Natural killer cell (primary cell): Measurements from ENCODE around the gene PTPRJ. TPM values are rescaled to one million over a fixed set of nuclear protein-coding genes. Genes with fewer than 3 reads are reported as not detected.
A peak's percentile ranks its signal among the peaks of the same experiment; 100 is the strongest.

Experiments
- ATAC-seq, 3 donors: fragments of 150-1000 bp in 2 of 3; fragments of 200-7000 bp in 1 of 3; cut with Tn5 transposase; 1 replicate in 1 of 3; 2 replicates in 2 of 3; pipeline ENCODE4 v1.10.0; 2021; ENCODE audit warnings: mild to moderate bottlenecking in 2 of 3, moderate library complexity in 2 of 3
- DNase-seq, 2 donors: peaks; one replicate each; pipeline versions ENCODE4 v3.0.0 to v3.0.0-alpha.2; 2013 to 2021; ENCODE audit warnings: mixed read lengths in 1 of 2
- H3K27ac ChIP-seq: one replicate; pipeline ENCODE4 v1.5.1; 2013; ENCODE audit warnings: mild to moderate bottlenecking, low read length
- H3K27me3 ChIP-seq: one replicate; pipeline ENCODE4 v1.6.1; 2013; ENCODE audit warnings: low read length; ENCODE audit not compliant: control insufficient read depth, insufficient read depth
- H3K36me3 ChIP-seq: one replicate; pipeline ENCODE4 v1.6.1; 2013; ENCODE audit warnings: low read length; ENCODE audit not compliant: control insufficient read depth, insufficient read depth
- H3K4me1 ChIP-seq: one replicate; pipeline ENCODE4 v1.6.1; 2013; ENCODE audit warnings: low read length; ENCODE audit not compliant: control insufficient read depth, insufficient read depth
- H3K4me3 ChIP-seq: one replicate; pipeline ENCODE4 v1.5.1; 2013; ENCODE audit warnings: low read length
- H3K9me3 ChIP-seq: one replicate; pipeline ENCODE4 v1.6.1; 2013; ENCODE audit warnings: low read length; ENCODE audit not compliant: control insufficient read depth, insufficient read depth
- H3K27ac Mint-ChIP-seq, 2 donors: one replicate each; pipeline ENCODE4 v1.8.0; 2022; ENCODE audit warnings: mild to moderate bottlenecking in 2 of 2, mixed read lengths in 2 of 2, moderate library complexity in 1 of 2
- H3K27me3 Mint-ChIP-seq, 2 donors: one replicate each; pipeline ENCODE4 v1.8.0; 2022; ENCODE audit warnings: low read depth in 2 of 2, mixed read lengths in 2 of 2
- H3K36me3 Mint-ChIP-seq: one replicate; pipeline ENCODE4 v1.8.0; 2022; ENCODE audit warnings: mixed read lengths
- H3K4me1 Mint-ChIP-seq, 2 donors: one replicate each; pipeline ENCODE4 v1.8.0; 2022; ENCODE audit warnings: mixed read lengths in 2 of 2
- H3K4me3 Mint-ChIP-seq: one replicate; pipeline ENCODE4 v1.8.0; 2022; ENCODE audit warnings: mild to moderate bottlenecking, moderate library complexity, mixed read lengths
- H3K9me3 Mint-ChIP-seq, 2 donors: one replicate each; pipeline ENCODE4 v1.8.0; 2022; ENCODE audit warnings: mixed read lengths in 2 of 2
- CTCF ChIP-seq: fragments of 200-600 bp; IDR thresholded peaks from one replicate; pipeline ENCODE4 v1.8.0; 2022; ENCODE audit warnings: antibody characterized with exemption
- WGBS: methylation state at CpG from one replicate; pipeline ENCODE4 v1.1.7; 2013; ENCODE audit warnings: missing lambda C conversion rate; ENCODE audit not compliant: insufficient coverage; 5-methylcytosine and 5-hydroxymethylcytosine counted together
- intact Hi-C: fragments of 100-400 bp; cut with micrococcal nuclease; formaldehyde crosslinking; loops from one replicate; pipeline ENCODE4 v1.14.2; 2022
- total RNA-seq, 4 donors: library from RNA; stranded (reverse); fragments of 120-200 nt in 1 of 4; gene quantifications; one replicate each; pipeline versions ENCODE4 v1.2.3 to v1.2.4, GENCODE V29; 2013 to 2022

The PTPRJ gene
- total RNA-seq, 3 donors from 2014 or later (not counting 1 experiment from before 2014, with no cell fraction given): 110 to 127 (median 111) TPM

- Mint-ChIP-seq H3K4me3 (peak overlapping the region; percentile 71), H3K27me3 (no peaks in the 10 kb centered on the region), H3K27ac (peak overlapping the region; percentile 99), H3K4me1 (peaks cover 67 to 78% of the 10 kb centered on the region in 2 donors), H3K36me3 (no peaks in the 10 kb centered on the region), H3K9me3 (no peaks in the 10 kb centered on the region)
- peak overlapping the region; percentile 98 for H3K27ac ChIP-seq
- no peaks in the 10 kb centered on the region for H3K9me3 ChIP-seq
- no peaks in the 10 kb centered on the region for H3K27me3 ChIP-seq
- H3K4me3 ChIP-seq: no peak overlapping the region
- peaks cover 98% of the 10 kb centered on the region for H3K4me1 ChIP-seq
- ATAC-seq (peak; percentile 22 to 43 (median 37)), DNase-seq (no peak)
- WGBS: 61% methylated on average over 3 of the region's 3 CpGs
- intact Hi-C loops: loop anchor here (5.0 kb wide), 1 partner anchor 59 kb away; no protein-coding TSS in a partner anchor
- H3K36me3 ChIP-seq: no peaks in the 10 kb centered on the region
- TF ChIP-seq CTCF: no peak
Observed at GRCh38 chr11:48011102-48011797, 30.9 kb downstream of the PTPRJ start.

- Histone ChIP-seq H3K4me1 (peaks cover 99% of the 10 kb centered on the region), H3K9me3 (no peaks in the 10 kb centered on the region), H3K36me3 (no peaks in the 10 kb centered on the region), H3K27ac (peak overlapping the region; percentile 98), H3K27me3 (no peaks in the 10 kb centered on the region), H3K4me3 (no peak overlapping the region)
- no peaks in the 10 kb centered on the region for H3K36me3 Mint-ChIP-seq
- H3K9me3 Mint-ChIP-seq: no peaks in the 10 kb centered on the region
- H3K4me3 Mint-ChIP-seq: peak overlapping the region; percentile 71
- H3K4me1 Mint-ChIP-seq: peaks cover 63 to 78% of the 10 kb centered on the region in 2 donors
- 28% methylated on average over 9 of the region's 9 CpGs for WGBS
- intact Hi-C loops: loop anchor here (1.0 to 5.0 kb wide), 6 partner anchors 11 to 97 kb away; no protein-coding TSS in a partner anchor
- ATAC-seq: peak; percentile 77 to 90 (median 88)
- no peak for TF ChIP-seq CTCF
- H3K27me3 Mint-ChIP-seq: no peaks in the 10 kb centered on the region
- peak; percentile 73 to 89 for DNase-seq
- H3K27ac Mint-ChIP-seq: peak overlapping the region; percentile 99
Observed at GRCh38 chr11:48011798-48012391, 31.5 kb downstream of the PTPRJ start.

GRCh38 chr11:48013269-48013901 lies 33.0 kb downstream of the PTPRJ start:
- Histone ChIP-seq H3K9me3 (no peaks in the 10 kb centered on the region), H3K4me1 (peaks cover 99% of the 10 kb centered on the region), H3K36me3 (no peaks in the 10 kb centered on the region), H3K4me3 (no peak overlapping the region), H3K27me3 (no peaks in the 10 kb centered on the region), H3K27ac (peak overlapping the region; percentile 98)
- Mint-ChIP-seq H3K36me3 (no peaks in the 10 kb centered on the region), H3K4me1 (peaks cover 69 to 83% of the 10 kb centered on the region in 2 donors), H3K27ac (peak overlapping the region; percentile 99), H3K4me3 (peak overlapping the region; percentile 71), H3K9me3 (no peaks in the 10 kb centered on the region), H3K27me3 (no peaks in the 10 kb centered on the region)
- DNase-seq: peak; percentile 54 to 76
- WGBS: 15% methylated on average over 8 of the region's 8 CpGs
- peak; percentile 11 to 34 (median 23) for ATAC-seq
- intact Hi-C loops: loop anchor here (2.0 to 5.0 kb wide), 5 partner anchors 41 to 95 kb away; no protein-coding TSS in a partner anchor
- no peak for TF ChIP-seq CTCF
